DOHH2 (cell line): ENCODE results near the gene DBNDD1.

Experiments
- EZH2phosphoT487 ChIP-seq: fragments of 200-600 bp; sonication (generic); IDR thresholded peaks from 2 replicates; pipeline ENCODE4 v1.6.1; 2017; ENCODE audit warnings: borderline replicate concordance, mild to moderate bottlenecking, antibody characterized with exemption, low read length, moderate library complexity, mixed read lengths
- TF ChIP-seq, protein P1 (sequence below): fragments of 200-600 bp; sonication (generic); IDR thresholded peaks from one replicate; pipeline ENCODE4 v1.5.1; 2014; ENCODE audit warnings: antibody characterized with exemption, mild to moderate bottlenecking, low read depth, low read length; ENCODE audit not compliant: poor library complexity, severe bottlenecking

GRCh38 chr16:89987169-89987568, 32.1 kb downstream of the DBNDD1 start:
- TF ChIP-seq, protein P1, sequence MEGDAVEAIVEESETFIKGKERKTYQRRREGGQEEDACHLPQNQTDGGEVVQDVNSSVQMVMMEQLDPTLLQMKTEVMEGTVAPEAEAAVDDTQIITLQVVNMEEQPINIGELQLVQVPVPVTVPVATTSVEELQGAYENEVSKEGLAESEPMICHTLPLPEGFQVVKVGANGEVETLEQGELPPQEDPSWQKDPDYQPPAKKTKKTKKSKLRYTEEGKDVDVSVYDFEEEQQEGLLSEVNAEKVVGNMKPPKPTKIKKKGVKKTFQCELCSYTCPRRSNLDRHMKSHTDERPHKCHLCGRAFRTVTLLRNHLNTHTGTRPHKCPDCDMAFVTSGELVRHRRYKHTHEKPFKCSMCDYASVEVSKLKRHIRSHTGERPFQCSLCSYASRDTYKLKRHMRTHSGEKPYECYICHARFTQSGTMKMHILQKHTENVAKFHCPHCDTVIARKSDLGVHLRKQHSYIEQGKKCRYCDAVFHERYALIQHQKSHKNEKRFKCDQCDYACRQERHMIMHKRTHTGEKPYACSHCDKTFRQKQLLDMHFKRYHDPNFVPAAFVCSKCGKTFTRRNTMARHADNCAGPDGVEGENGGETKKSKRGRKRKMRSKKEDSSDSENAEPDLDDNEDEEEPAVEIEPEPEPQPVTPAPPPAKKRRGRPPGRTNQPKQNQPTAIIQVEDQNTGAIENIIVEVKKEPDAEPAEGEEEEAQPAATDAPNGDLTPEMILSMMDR = no peak
- TF ChIP-seq EZH2phosphoT487 = no peak
